AG09309 (cell line): Measurements from ENCODE around the gene EEF2KMT.
"Not testable (repeated sequence)": the region's sequence is repeated elsewhere in the genome, so short reads cannot be mapped to it uniquely, and the experiment has no call there.

Experiments
- DNase-seq: peaks from one replicate; pipeline ENCODE4 v3.0.0-alpha.2; 2010; ENCODE audit warnings: low read depth
- H3K4me3 ChIP-seq: 2 replicates; pipeline ENCODE4 v1.5.1; 2011; ENCODE audit warnings: mild to moderate bottlenecking, low read depth, low read length, moderate library complexity; ENCODE audit not compliant: control insufficient read depth
- TF ChIP-seq, protein P1 (sequence below): IDR thresholded peaks from 2 replicates; pipeline ENCODE4 v1.5.1; 2011; ENCODE audit warnings: mild to moderate bottlenecking, low read depth, low read length, inconsistent platforms; ENCODE audit not compliant: insufficient read depth, control insufficient read depth; ENCODE audit errors: missing control alignments

Gene EEF2KMT, protein sequence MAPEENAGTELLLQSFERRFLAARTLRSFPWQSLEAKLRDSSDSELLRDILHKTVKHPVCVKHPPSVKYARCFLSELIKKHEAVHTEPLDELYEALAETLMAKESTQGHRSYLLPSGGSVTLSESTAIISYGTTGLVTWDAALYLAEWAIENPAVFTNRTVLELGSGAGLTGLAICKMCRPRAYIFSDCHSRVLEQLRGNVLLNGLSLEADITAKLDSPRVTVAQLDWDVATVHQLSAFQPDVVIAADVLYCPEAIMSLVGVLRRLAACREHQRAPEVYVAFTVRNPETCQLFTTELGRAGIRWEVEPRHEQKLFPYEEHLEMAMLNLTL

GRCh38 chr16:5097470-5098220 lies at the start of gene EEF2KMT:
TSS of gene EEF2KMT (minus strand) at chr16:5097795. CDS start at chr16:5097739, 56 bp downstream.
- peak within 1 kb of the TSS; percentile 52 for H3K4me3 ChIP-seq
- peak; percentile 99 for DNase-seq

DNA sequence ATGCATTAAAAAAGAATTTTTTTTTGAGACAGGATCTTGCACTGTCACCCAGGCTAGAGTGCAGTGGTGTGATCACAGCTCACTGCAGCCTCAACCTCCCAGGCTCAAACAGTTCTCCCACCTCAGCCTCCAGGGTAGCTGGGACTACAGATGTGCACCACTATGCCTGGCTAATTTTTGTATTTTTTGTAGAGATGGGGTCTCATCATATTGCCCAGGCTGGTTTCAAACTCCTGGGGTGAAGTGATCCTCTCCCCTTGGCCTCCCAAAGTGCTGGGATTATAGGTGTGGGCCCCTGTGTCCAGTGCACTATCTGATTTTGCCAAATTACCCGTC lies 47.0 kb upstream of the EEF2KMT start:
- not testable (repeated sequence) for H3K4me3 ChIP-seq, DNase-seq

DNA sequence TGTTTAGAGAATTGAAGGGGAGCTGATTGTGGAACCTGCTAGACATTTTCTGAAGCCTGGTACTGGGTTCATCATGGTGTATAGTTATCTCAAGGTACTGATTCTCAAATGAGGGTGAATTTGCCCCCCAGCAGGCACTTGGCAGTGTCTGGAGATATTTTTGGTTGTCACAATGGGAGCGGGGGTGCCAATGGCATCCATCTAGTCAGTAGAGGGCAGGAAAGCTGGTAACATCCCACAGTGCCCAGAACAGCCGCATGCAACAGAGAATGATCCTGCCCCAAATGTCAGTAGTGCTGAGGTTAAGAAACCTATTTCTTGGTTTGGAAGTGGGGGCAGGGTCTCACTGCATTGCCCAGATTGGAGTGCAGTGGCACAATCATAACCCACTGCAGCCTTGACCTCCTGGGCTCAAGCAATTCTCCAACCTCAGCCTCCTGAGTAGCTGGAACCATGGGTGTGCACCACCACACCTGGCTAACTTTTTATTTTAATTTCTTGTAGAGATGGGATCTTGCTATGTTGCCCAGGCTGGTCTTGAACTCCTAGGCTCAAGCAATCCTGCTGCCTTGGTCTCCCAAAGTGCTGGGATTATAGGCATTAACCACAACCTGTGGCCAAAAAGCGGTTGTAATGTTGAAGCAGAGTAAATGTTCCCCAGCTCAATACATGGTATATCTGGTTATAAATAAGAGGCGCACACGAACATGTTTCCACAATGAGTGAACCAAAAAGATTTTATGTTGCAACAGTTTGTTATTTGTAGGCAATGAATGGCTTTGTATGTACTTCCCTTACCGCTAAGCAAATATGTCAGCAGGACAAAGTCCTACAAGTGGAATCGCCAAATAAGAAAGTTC lies 46.4 kb upstream of the EEF2KMT start:
- DNase-seq: no peak
- no peak overlapping the region for H3K4me3 ChIP-seq
- TF ChIP-seq, protein P1, sequence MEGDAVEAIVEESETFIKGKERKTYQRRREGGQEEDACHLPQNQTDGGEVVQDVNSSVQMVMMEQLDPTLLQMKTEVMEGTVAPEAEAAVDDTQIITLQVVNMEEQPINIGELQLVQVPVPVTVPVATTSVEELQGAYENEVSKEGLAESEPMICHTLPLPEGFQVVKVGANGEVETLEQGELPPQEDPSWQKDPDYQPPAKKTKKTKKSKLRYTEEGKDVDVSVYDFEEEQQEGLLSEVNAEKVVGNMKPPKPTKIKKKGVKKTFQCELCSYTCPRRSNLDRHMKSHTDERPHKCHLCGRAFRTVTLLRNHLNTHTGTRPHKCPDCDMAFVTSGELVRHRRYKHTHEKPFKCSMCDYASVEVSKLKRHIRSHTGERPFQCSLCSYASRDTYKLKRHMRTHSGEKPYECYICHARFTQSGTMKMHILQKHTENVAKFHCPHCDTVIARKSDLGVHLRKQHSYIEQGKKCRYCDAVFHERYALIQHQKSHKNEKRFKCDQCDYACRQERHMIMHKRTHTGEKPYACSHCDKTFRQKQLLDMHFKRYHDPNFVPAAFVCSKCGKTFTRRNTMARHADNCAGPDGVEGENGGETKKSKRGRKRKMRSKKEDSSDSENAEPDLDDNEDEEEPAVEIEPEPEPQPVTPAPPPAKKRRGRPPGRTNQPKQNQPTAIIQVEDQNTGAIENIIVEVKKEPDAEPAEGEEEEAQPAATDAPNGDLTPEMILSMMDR: no peak

DNA sequence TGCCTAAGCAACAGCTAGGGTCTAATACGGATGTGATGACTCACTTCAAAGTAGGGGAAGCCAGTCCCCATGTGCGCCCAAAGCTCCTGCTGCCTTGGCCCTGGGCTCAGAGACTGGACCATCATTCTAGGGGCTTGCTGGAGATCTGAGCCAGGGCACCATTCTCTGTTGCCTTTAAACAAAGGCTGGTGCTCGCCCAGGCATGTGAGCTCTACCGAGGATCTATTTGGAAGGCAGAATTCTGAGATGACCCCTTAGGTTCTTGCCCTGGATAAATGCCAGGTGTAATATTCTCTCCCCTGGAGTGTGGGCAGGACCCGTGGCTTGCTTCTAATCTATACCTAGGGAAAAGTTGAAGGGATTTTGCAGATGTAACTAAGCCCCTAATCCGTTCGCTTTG lies 42.6 kb upstream of the EEF2KMT start:
- DNase-seq, H3K4me3 ChIP-seq: not testable (repeated sequence)

- DNase-seq, H3K4me3 ChIP-seq: not testable (repeated sequence)
Measured at GRCh38 chr16:5134739-5135452, 37.3 kb upstream of the EEF2KMT start.

DNA sequence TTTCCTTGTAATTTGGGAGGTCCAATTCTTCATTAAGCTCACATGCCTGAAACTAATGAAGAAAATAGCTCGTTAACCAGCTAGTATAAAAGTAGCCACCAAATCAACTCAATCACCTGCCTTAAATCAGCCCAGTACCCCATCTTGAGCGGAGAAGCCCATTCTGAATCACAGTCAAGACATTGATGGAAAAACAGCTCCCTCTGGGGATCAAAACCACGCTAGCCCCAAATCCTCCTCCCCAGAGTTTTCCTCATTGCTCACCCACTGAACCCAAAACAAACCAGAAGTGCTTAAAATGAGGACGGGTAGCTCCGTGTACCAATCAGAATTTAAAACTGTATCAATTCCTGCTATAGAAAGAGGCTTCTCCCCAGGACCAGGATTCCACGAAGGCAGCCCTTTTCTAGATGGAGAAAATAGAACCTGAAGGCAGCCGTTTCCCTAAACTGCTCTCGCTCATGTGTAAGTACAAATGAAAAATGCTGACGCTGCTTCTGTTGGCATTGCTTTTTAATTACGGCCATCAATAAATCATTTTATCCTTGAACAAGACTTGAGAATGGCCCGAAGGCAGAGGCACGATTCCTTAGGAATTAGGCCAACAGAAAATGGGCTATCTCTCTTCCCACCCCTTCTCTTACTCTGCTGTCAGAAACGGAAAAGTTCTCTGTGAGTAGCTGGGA lies 35.5 kb upstream of the EEF2KMT start:
- not testable (repeated sequence) for H3K4me3 ChIP-seq, DNase-seq

DNA sequence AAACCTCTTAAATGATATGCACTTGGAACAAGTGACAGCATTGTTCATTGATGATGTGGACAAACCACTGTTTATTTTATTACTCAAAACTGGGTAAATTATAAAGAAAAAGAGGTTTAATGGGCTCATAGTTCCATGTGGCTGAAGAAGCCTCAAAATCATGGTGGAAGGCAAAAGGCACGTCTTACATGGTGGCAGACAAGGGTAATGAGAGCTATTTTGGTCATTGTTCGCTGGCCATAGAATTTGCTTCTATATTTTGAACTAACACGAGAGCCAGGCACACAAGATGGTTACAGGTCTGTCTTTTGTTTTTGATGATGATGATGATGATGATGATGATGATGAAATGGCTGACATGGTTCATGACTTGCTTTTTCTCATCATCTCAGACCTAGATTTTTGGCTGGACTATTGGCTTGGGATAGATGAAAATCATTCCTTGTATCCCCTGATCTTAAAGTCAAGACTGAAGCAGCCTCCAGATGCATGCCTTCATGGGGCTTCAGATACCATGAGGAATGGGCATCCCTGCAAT lies 33.9 kb upstream of the EEF2KMT start:
- not testable (repeated sequence) for H3K4me3 ChIP-seq, DNase-seq

GRCh38 chr16:5117300-5118087 lies 19.9 kb upstream of the EEF2KMT start:
- DNase-seq, H3K4me3 ChIP-seq: not testable (repeated sequence)

- not testable (repeated sequence) for DNase-seq, H3K4me3 ChIP-seq
Measured at GRCh38 chr16:5116780-5117295, 19.2 kb upstream of the EEF2KMT start.

- DNase-seq, H3K4me3 ChIP-seq: not testable (repeated sequence)
Measured at GRCh38 chr16:5110933-5111332, 13.3 kb upstream of the EEF2KMT start.
